Measurements from ENCODE around the gene AZIN2. TPM values are rescaled to one million over a fixed set of nuclear protein-coding genes. Genes with fewer than 3 reads are reported as not detected.

Gene AZIN2
- total RNA-seq, 1 experiment from 2014 or later, result 1.5 TPM

DNA sequence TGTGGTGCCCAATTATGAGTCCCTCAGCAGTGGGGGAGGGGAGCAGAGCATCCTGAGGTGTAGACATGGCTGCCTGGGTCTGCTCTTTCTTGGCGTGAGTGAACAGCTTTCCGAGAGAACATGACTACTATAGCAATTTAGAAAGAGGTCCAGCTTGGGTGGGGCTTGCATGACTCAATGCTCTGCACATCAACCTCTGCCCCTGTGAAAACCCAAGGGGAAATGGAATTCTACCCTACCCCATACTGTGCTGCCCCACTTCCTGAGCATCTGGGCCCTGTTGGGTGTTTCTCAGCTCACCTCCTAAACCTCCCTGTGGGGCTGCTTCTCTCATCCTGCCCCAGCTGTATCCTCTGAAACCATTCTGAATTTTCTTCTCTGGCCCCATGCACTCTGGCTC is 8.2 kb upstream of the AZIN2 start:
- intact Hi-C loops (cut with micrococcal nuclease; ENCODE audit: unreplicated experiment), result no loop called here
- TF ChIP-seq, protein P1, sequence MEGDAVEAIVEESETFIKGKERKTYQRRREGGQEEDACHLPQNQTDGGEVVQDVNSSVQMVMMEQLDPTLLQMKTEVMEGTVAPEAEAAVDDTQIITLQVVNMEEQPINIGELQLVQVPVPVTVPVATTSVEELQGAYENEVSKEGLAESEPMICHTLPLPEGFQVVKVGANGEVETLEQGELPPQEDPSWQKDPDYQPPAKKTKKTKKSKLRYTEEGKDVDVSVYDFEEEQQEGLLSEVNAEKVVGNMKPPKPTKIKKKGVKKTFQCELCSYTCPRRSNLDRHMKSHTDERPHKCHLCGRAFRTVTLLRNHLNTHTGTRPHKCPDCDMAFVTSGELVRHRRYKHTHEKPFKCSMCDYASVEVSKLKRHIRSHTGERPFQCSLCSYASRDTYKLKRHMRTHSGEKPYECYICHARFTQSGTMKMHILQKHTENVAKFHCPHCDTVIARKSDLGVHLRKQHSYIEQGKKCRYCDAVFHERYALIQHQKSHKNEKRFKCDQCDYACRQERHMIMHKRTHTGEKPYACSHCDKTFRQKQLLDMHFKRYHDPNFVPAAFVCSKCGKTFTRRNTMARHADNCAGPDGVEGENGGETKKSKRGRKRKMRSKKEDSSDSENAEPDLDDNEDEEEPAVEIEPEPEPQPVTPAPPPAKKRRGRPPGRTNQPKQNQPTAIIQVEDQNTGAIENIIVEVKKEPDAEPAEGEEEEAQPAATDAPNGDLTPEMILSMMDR (IDR thresholded peaks at IDR 0.05; ENCODE audit: insufficient read depth in 1 of 2, low read depth in 1 of 2, low read length in 1 of 2, severe bottlenecking in 1 of 2, unreplicated experiment in 1 of 2), result no peak
- no TSS peak for BruUV-seq (replicated peaks)

DNA sequence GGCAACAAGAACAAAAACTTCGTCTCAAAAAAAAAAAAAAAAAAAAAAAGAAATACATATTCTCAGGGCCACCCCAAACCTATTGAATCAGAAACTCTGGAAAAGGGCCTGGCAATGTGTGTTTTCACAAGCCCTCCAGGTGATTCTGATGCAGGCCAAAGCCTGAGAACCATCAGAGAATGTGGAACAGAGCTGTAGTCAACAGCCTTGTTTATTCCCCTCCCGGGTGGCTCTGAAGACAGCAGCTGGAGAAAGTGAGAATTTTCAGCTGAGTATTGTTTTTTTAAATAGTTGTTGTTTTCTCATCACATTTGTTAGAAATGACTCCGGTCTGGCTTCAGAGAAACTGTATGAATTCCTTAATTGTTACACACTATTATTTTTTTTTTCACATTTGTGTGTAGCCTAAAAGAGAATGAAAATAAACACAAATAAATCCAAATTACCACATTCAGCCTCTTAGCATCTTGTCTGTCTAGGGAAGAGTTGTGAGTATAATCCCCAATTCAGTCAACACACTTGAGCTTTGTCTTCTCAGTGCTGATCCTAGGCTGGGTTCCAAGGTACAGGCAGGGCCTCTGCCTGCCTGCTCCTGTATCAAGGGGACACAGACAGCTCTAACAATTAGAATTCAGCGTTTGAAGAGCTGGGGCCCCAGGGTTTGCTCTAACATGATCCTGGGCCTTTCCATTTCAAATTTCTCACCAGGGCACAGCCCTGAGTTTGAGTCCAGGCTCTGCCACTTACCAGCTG is 6.6 kb upstream of the AZIN2 start:
- ChIA-PET POLR2A (interaction anchor here (0.6 kb wide), 1 partner anchor 281 kb away, joined by 4 read pairs; no protein-coding TSS in a partner anchor), CTCF (no interaction called here)
- Mint-ChIP-seq H3K4me1 (ENCODE audit: low read depth, unreplicated experiment) (no peaks in the 10 kb centered on the region), H3K27ac (ENCODE audit: unreplicated experiment) (no peak overlapping the region), H3K36me3 (ENCODE audit: insufficient read depth, unreplicated experiment) (no peaks in the 10 kb centered on the region), H3K9me3 (ENCODE audit: unreplicated experiment) (peaks cover 15% of the 10 kb centered on the region), H3K27me3 (ENCODE audit: insufficient read depth, unreplicated experiment) (peaks cover 2% of the 10 kb centered on the region), H3K4me3 (ENCODE audit: unreplicated experiment) (no peak overlapping the region)
- no peaks in the 10 kb centered on the region for H3K36me3 ChIP-seq (ENCODE audit: control insufficient read depth, insufficient read depth, low read length)
- DNase-seq, result no peak
- intact Hi-C loops (cut with micrococcal nuclease; ENCODE audit: unreplicated experiment), result no loop called here
- H3K27me3 ChIP-seq (replicated peaks; ENCODE audit: control insufficient read depth, insufficient read depth, low read length), result no peaks in the 10 kb centered on the region
- TF ChIP-seq, protein P1 (IDR thresholded peaks at IDR 0.05; ENCODE audit: insufficient read depth in 1 of 2, low read depth in 1 of 2, low read length in 1 of 2, severe bottlenecking in 1 of 2, unreplicated experiment in 1 of 2), result no peak
- no peaks in the 10 kb centered on the region for H3K4me1 ChIP-seq
- H3K4me3 ChIP-seq (ENCODE audit: low read depth, low read length), result no peak overlapping the region
- no peaks in the 10 kb centered on the region for H3K9me3 ChIP-seq
- no TSS peak for BruUV-seq (replicated peaks)

More for the DNA sequence above, 8.2 kb upstream of the AZIN2 start:
- H3K27ac Mint-ChIP-seq (ENCODE audit: unreplicated experiment), result no peak overlapping the region
- H3K27me3 Mint-ChIP-seq (ENCODE audit: insufficient read depth, unreplicated experiment), result peaks cover 2% of the 10 kb centered on the region
- H3K9me3 Mint-ChIP-seq (ENCODE audit: unreplicated experiment), result peaks cover 19% of the 10 kb centered on the region
- ChIA-PET CTCF (no interaction called here), POLR2A (no interaction called here)
- H3K36me3 ChIP-seq (ENCODE audit: control insufficient read depth, insufficient read depth, low read length), result no peaks in the 10 kb centered on the region
- no peak for DNase-seq
- no peak overlapping the region for H3K4me3 Mint-ChIP-seq (ENCODE audit: unreplicated experiment)
- H3K4me3 ChIP-seq (ENCODE audit: low read depth, low read length), result no peak overlapping the region
- no peaks in the 10 kb centered on the region for H3K4me1 Mint-ChIP-seq (ENCODE audit: low read depth, unreplicated experiment)
- H3K27me3 ChIP-seq (replicated peaks; ENCODE audit: control insufficient read depth, insufficient read depth, low read length), result no peaks in the 10 kb centered on the region
- H3K9me3 ChIP-seq, result no peaks in the 10 kb centered on the region
- H3K36me3 Mint-ChIP-seq (ENCODE audit: insufficient read depth, unreplicated experiment), result no peaks in the 10 kb centered on the region
- H3K4me1 ChIP-seq, result no peaks in the 10 kb centered on the region

- peaks cover 5% of the 10 kb centered on the region for H3K27me3 Mint-ChIP-seq (ENCODE audit: insufficient read depth, unreplicated experiment)
- no TSS peak for BruUV-seq (replicated peaks)
- DNase-seq, result no peak
- no peak overlapping the region for H3K4me3 ChIP-seq (ENCODE audit: low read depth, low read length)
- H3K4me1 ChIP-seq, result no peaks in the 10 kb centered on the region
- no peaks in the 10 kb centered on the region for H3K27me3 ChIP-seq (replicated peaks; ENCODE audit: control insufficient read depth, insufficient read depth, low read length)
- intact Hi-C loops (cut with micrococcal nuclease; ENCODE audit: unreplicated experiment), result no loop called here
- no peaks in the 10 kb centered on the region for H3K36me3 ChIP-seq (ENCODE audit: control insufficient read depth, insufficient read depth, low read length)
- ChIA-PET POLR2A (no interaction called here), CTCF (no interaction called here)
- peaks cover 8% of the 10 kb centered on the region for H3K36me3 Mint-ChIP-seq (ENCODE audit: insufficient read depth, unreplicated experiment)
- peaks cover 6% of the 10 kb centered on the region for H3K4me1 Mint-ChIP-seq (ENCODE audit: low read depth, unreplicated experiment)
- no peak overlapping the region for H3K27ac Mint-ChIP-seq (ENCODE audit: unreplicated experiment)
- H3K9me3 ChIP-seq, result no peaks in the 10 kb centered on the region
- H3K4me3 Mint-ChIP-seq (ENCODE audit: unreplicated experiment), result no peak overlapping the region
- TF ChIP-seq, protein P1 (IDR thresholded peaks at IDR 0.05; ENCODE audit: insufficient read depth in 1 of 2, low read depth in 1 of 2, low read length in 1 of 2, severe bottlenecking in 1 of 2, unreplicated experiment in 1 of 2), result no peak
- no peaks in the 10 kb centered on the region for H3K9me3 Mint-ChIP-seq (ENCODE audit: unreplicated experiment)
Measured at GRCh38 chr1:33078030-33078591, 2.8 kb upstream of the AZIN2 start.

All from Caco-2 (cell line).